Left lung (tissue), 10 donors: ENCODE data around the gene MIP. TPM values are rescaled to one million over a fixed set of nuclear protein-coding genes. Genes with fewer than 3 reads are reported as not detected.
A peak's percentile ranks its signal among the peaks of the same experiment; 100 is the strongest.

ENCODE experiments used
- ATAC-seq: fragments of 200-7000 bp; cut with Tn5 transposase; one replicate; pipeline ENCODE4 v1.9.1; 2020; ENCODE audit warnings: moderate library complexity
- DNase-seq, 4 donors: peaks; one replicate each; pipeline ENCODE4 v3.0.0-alpha.2; 2013 to 2020
- H3K27ac ChIP-seq, 2 donors: fragments of 200-600 bp; sonication (generic) in 1 of 2; one replicate each; pipeline versions ENCODE4 v1.5.0 to v1.8.0; 2020 to 2021
- H3K27me3 ChIP-seq, 2 donors: fragments of 200-600 bp; sonication (generic) in 1 of 2; one replicate each; pipeline versions ENCODE4 v1.5.0 to v1.8.0; 2020 to 2021
- H3K36me3 ChIP-seq, 2 donors: fragments of 200-600 bp; sonication (generic) in 1 of 2; one replicate each; pipeline versions ENCODE4 v1.5.0 to v1.8.0; 2020 to 2021
- H3K4me1 ChIP-seq, 2 donors: fragments of 200-600 bp; one replicate each; pipeline ENCODE4 v1.8.0; 2021
- H3K4me3 ChIP-seq, 2 donors: fragments of 200-600 bp; sonication (generic) in 1 of 2; one replicate each; pipeline versions ENCODE4 v1.5.0 to v1.8.0; 2020 to 2021; ENCODE audit warnings: mild to moderate bottlenecking in 1 of 2
- H3K9me3 ChIP-seq, 2 donors: fragments of 200-600 bp; sonication (generic) in 1 of 2; one replicate each; pipeline versions ENCODE4 v1.5.0 to v1.8.0; 2020 to 2021
- intact Hi-C, 2 donors: fragments of 100-400 bp; cut with DNase I; formaldehyde crosslinking; loops; one replicate each; pipeline versions ENCODE4 v1.11.2 to v1.14.2; 2022
- polyA plus RNA-seq, 6 donors: library from polyadenylated mRNA; unstranded; fragments of 120-200 nt; gene quantifications; one replicate each; pipeline ENCODE4 v1.2.1, GENCODE V29; 2013; ENCODE audit not compliant: insufficient read length in 6 of 6
- total RNA-seq, 2 donors: library from RNA; stranded (reverse); fragmentation: NEBNext Ultra II Directional; extraction: Animal tissue kit (Norgen Biotek cat#: 25700); gene quantifications; one replicate each; pipeline ENCODE4 v1.2.1, GENCODE V29; 2021
- TF ChIP-seq, protein P1 (sequence below), 2 donors: fragments of 200-600 bp; sonication (generic) in 1 of 2; IDR thresholded peaks; one replicate each; pipeline versions ENCODE4 v1.5.0 to v1.8.0; 2021; ENCODE audit warnings: antibody characterized with exemption in 2 of 2
- donor health status: DM: no; HTN: yes; CAD: no.
- donor health status: DM: no; HTN: no; CAD: no.

Gene MIP
- total and polyA plus RNA-seq, 8 donors, result 0.18 TPM; not detected in 7

DNA sequence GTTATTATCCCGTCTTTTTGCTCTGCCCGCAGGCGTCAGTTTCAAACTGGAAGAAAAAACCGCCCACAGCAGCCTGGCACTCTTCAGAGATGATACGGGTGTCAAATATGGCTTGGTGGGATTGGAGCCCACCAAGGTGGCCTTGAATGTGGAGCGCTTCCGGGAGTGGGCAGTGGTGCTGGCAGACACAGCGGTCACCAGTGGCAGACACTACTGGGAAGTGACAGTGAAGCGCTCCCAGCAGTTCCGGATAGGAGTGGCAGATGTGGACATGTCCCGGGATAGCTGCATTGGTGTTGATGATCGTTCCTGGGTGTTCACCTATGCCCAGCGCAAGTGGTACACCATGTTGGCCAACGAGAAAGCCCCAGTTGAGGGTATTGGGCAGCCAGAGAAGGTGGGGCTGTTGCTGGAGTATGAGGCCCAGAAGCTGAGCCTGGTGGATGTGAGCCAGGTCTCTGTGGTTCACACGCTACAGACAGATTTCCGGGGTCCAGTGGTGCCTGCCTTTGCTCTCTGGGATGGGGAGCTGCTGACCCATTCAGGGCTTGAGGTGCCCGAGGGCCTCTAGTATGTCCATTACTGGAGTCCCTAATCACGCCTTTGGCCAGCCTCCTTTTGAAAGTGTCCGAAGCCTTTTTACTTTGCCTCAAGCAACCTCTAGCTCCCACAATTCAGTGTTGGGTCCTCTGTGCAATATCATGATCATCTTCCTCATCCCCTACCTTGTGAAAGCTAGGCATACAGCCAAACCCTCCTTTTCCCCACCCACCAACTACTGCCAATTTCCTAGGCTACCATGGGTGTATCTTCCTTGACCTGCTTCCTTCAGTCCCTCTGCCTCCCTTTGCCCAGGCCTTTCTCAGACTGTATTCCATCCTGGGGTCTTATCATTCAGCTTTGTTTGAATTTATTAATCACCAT is 14.8 kb upstream of the MIP start:
- no peaks in the 10 kb centered on the region for H3K27me3 ChIP-seq
- H3K4me1 ChIP-seq, result peaks cover 11 to 30% of the 10 kb centered on the region in 2 donors
- intact Hi-C loops, result no loop called here
- peak overlapping the region; percentile 55 to 72 for H3K4me3 ChIP-seq
- TF ChIP-seq, protein P1, sequence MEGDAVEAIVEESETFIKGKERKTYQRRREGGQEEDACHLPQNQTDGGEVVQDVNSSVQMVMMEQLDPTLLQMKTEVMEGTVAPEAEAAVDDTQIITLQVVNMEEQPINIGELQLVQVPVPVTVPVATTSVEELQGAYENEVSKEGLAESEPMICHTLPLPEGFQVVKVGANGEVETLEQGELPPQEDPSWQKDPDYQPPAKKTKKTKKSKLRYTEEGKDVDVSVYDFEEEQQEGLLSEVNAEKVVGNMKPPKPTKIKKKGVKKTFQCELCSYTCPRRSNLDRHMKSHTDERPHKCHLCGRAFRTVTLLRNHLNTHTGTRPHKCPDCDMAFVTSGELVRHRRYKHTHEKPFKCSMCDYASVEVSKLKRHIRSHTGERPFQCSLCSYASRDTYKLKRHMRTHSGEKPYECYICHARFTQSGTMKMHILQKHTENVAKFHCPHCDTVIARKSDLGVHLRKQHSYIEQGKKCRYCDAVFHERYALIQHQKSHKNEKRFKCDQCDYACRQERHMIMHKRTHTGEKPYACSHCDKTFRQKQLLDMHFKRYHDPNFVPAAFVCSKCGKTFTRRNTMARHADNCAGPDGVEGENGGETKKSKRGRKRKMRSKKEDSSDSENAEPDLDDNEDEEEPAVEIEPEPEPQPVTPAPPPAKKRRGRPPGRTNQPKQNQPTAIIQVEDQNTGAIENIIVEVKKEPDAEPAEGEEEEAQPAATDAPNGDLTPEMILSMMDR (IDR thresholded peaks at IDR 0.05), result no peak
- H3K27ac ChIP-seq, result peak overlapping the region; percentile 92 to 93
- DNase-seq, result peak in 1 of 4 donors; percentile 36
- no peaks in the 10 kb centered on the region for H3K9me3 ChIP-seq
- peak; percentile 19 for ATAC-seq
- peaks cover 0 to 6% of the 10 kb centered on the region in 2 donors for H3K36me3 ChIP-seq

DNA sequence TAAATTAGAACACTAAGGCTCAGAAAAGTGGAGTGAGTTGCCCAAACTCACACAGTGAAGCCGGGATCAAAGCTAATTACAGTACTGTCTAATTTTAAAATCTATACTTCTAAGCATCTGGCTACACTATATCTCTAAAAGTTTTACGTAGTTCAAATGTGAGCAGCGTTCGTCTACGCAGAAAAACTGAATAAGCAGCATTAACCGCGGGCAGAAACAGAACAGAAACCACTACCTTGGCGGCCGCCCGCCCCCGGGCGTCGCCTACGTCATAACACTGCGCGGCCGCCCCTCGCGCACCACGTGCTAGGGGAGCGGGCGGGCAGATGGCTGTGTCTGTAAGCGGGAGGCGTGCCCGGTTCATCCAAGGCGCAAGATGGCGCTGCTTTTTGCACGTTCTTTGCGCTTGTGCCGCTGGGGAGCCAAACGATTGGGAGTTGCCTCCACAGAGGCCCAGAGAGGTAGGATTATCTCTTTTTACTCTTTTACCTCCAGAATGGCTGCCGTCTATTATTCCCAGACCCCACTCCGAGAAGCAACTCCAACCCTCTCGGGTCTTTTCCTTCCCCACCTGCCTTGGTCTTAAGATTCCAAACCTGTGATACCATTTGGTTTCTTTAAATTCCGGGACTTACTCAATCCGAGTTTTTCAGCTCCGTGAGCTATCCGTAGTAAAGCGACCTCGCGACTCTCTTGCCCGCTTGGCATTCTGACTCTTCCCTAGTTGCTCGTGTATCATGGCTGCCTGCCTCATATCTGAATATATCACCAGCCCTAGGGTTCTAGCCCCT is 14.0 kb upstream of the MIP start, which contains the start of gene SPRYD4:
TSS of gene SPRYD4 (plus strand) at position 363 of the 791 bp plus-strand sequence. CDS start at position 377, 14 bp downstream.
- DNase-seq (peak; percentile 89 to 97 (median 94)), ATAC-seq (peak; percentile 96)
- TF ChIP-seq, protein P1 (IDR thresholded peaks at IDR 0.05), result no peak
- H3K4me1 ChIP-seq, result peaks cover 11 to 36% of the 10 kb centered on the region in 2 donors
- H3K36me3 ChIP-seq, result peaks cover 0 to 6% of the 10 kb centered on the region in 2 donors
- intact Hi-C loops, result no loop called here
- H3K4me3 ChIP-seq, result peak within 1 kb of the TSS; percentile 55 to 72
- no peaks in the 10 kb centered on the region for H3K27me3 ChIP-seq
- H3K9me3 ChIP-seq, result no peaks in the 10 kb centered on the region
- peak within 1 kb of the TSS; percentile 92 to 93 for H3K27ac ChIP-seq

DNA sequence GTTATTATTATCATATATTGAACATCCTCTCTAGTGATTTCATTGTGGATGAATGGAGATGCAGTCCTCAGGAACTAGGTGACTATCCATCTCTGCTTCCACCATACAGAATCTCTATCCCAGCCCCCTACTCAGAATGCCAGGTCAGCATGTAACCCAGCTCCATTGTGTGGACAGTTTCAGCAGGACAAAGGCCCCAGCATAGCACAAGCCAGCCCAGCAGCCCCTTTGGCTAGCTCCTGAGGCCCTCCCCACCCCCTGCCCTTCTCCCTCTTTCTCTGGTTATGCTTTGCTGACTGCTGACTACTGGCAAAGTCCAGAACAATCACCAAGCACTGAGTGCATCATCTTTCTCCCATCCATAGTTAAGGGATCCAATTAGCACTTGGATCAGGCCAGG is 8.1 kb upstream of the MIP start:
- intact Hi-C loops, result no loop called here
- Histone ChIP-seq H3K27me3 (no peaks in the 10 kb centered on the region), H3K4me1 (peaks cover 0 to 12% of the 10 kb centered on the region in 2 donors), H3K27ac (no peak overlapping the region), H3K36me3 (no peaks in the 10 kb centered on the region), H3K4me3 (no peak overlapping the region), H3K9me3 (no peaks in the 10 kb centered on the region)
- no peak for DNase-seq
- no peak for ATAC-seq
- TF ChIP-seq, protein P1 (IDR thresholded peaks at IDR 0.05), result no peak

DNA sequence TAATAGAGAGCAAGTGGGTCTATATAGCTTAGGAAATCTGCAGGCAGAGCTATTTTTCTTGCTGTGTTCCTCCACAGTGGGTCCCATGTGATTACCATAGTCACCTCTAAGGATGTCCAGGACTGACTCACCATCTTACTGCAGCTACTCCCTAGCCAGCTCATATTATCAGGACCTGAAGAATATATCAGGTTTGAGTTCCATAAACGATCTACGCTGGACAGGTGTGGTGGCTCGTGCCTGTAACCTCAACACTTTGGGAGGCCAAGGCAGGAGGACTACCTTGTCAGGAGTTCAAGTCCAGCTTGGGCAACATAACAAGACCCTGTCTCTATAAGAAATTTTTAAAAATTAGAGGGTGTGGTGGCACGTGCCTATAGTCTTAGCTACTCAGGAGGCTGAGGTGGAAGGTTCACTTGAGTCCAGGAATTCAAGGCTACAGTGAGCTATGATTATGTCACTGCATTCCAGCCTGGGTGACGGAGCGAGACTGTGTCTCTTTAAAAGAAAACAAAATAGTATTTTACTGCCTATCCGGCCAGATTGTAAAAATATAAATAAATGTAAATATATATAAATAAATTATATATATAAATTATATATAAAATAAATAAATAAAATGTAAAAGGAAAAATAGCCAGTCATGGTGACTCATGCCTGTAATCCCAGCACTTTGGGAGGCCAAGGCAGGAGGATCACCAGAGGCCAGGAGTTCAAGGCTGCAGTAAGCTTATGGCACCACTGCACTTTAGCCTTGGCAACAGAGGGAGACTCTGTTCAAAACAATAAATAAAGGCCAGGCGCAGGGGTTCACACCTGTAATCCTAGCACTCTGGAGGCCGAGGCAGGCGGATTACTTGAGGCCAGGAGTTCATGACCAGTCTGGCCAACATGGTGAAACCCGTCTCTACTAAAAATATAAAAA is 7.0 kb upstream of the MIP start:
- Histone ChIP-seq H3K36me3 (no peaks in the 10 kb centered on the region), H3K27ac (no peak overlapping the region), H3K27me3 (no peaks in the 10 kb centered on the region), H3K9me3 (no peaks in the 10 kb centered on the region), H3K4me3 (no peak overlapping the region), H3K4me1 (peaks cover 0 to 12% of the 10 kb centered on the region in 2 donors)
- TF ChIP-seq, protein P1 (IDR thresholded peaks at IDR 0.05), result no peak
- ATAC-seq (no peak), DNase-seq (no peak)
- intact Hi-C loops, result no loop called here
